Epithelial cell of proximal tubule (primary cell): ENCODE data around the gene THOC5. TPM values are rescaled to one million over a fixed set of nuclear protein-coding genes. Genes with fewer than 3 reads are reported as not detected.
"Not testable (repeated sequence)": the region's sequence is repeated elsewhere in the genome, so short reads cannot be mapped to it uniquely, and the experiment has no call there.

Experiments
- DNase-seq: peaks from one replicate; pipeline ENCODE4 v3.0.0-alpha.2; 2011; ENCODE audit warnings: low read depth
- H3K4me3 ChIP-seq: 2 replicates; pipeline ENCODE4 v1.5.1; 2011; ENCODE audit warnings: low read depth, mild to moderate bottlenecking, low read length
- total RNA-seq: library from RNA; depleted of rRNA; stranded (reverse); fragments of >200 nt; gene quantifications from 2 replicates; pipeline ENCODE4 v1.2.3, GENCODE V29; 2015
- TF ChIP-seq, protein P1 (sequence below): conservative IDR thresholded peaks from 2 replicates; pipeline ENCODE4 v1.5.1; 2012; ENCODE audit warnings: low read depth, mild to moderate bottlenecking, low read length

The THOC5 gene
- 40.1 and 48.5 TPM in 2 replicates for total RNA-seq

GRCh38 chr22:29553351-29554224 lies at the start of gene THOC5:
TSS of gene THOC5 (minus strand) at chr22:29553757. CDS start at chr22:29549147, 4,610 bp downstream.
- peak; percentile 69 for DNase-seq
- peak within 1 kb of the TSS; percentile 65 for H3K4me3 ChIP-seq
- TF ChIP-seq, protein P1, sequence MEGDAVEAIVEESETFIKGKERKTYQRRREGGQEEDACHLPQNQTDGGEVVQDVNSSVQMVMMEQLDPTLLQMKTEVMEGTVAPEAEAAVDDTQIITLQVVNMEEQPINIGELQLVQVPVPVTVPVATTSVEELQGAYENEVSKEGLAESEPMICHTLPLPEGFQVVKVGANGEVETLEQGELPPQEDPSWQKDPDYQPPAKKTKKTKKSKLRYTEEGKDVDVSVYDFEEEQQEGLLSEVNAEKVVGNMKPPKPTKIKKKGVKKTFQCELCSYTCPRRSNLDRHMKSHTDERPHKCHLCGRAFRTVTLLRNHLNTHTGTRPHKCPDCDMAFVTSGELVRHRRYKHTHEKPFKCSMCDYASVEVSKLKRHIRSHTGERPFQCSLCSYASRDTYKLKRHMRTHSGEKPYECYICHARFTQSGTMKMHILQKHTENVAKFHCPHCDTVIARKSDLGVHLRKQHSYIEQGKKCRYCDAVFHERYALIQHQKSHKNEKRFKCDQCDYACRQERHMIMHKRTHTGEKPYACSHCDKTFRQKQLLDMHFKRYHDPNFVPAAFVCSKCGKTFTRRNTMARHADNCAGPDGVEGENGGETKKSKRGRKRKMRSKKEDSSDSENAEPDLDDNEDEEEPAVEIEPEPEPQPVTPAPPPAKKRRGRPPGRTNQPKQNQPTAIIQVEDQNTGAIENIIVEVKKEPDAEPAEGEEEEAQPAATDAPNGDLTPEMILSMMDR, result peak; percentile 64

- TF ChIP-seq, protein P1, result no peak
- DNase-seq, result no peak
- no peak overlapping the region for H3K4me3 ChIP-seq
Observed at GRCh38 chr22:29598684-29599020, 45.1 kb upstream of the THOC5 start.

DNA sequence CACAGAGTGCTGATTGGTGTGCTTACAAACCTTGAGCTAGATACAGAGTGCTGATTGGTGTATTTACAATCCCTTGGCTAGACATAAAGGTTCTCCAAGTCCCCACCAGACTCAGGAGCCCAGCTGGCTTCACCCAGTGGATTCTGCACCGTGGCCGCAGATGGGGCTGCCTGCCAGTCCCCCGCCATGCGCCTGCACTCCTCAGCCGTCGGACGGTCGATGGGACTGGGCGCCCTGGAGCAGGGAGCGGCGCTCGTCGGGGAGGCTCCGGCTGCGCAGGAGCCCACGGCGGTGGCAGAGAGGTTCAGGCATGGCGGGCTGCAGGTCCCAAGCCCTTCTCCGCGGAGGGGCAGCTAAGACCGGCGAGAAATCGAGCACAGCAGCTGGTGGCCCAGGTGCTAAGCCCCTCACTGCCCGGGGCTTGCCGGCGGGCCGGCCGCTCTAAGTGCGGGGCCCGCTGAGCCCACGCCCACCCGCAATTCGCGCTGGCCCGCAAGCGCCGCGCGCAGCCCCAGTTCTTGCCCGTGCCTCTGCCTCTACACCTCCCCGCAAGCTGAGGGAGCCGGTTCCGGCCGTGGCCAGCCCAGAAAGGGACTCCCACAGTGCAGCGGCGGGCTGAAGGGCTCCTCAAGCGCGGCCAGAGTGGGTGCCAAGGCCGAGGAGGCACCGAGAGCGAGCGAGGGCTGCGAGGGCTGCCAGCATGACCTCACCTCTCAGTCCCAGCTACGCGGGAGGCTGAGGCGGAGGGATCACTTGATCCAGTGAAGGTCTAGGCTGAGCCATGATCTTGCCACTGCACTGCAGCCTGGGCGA lies 44.5 kb upstream of the THOC5 start:
- not testable (repeated sequence) for DNase-seq, H3K4me3 ChIP-seq

DNA sequence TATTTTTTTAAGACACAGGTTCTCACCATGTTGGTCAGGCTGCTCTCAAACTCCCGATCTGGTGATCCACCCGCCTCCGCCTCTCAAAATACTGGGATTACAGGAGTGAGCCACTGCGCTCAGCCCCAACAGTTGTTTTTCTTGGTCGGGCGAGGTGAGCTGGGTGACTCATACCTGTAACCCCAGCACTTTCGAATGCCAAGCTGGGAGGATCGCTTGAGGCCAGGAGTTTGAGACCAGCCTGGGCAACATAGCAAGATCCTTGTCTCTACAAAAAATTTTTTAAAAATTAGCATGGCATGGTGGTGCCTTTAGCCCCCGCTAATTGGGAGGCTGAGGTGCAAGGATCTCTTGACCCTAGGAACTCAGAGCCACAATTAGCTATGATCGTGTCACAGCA lies 42.9 kb upstream of the THOC5 start:
- TF ChIP-seq, protein P1, result no peak
- DNase-seq, result no peak
- H3K4me3 ChIP-seq, result peak overlapping the region; percentile 66

- DNase-seq, H3K4me3 ChIP-seq: not testable (repeated sequence)
Observed at GRCh38 chr22:29594447-29594846, 40.9 kb upstream of the THOC5 start.

DNA sequence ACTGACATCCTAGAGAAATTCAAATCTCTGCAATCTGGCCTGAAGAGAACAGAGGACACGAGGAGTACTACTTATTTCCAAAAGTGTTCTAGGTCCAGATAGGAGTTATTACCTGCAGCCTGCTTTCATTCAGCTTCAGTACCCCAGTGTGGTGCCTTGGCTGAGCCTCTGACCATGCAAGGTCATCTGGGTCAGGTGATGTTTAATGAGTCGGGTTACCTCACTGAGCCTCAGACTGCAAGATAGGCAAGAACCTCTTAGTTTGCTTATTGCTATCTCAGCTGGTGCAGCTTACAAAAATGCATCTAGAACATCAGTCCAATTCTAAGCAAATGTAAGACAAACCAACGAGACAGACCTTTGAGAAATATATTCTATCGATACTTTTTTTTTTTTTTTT lies 40.4 kb upstream of the THOC5 start:
- TF ChIP-seq, protein P1, result no peak
- H3K4me3 ChIP-seq, result no peak overlapping the region
- no peak for DNase-seq

DNA sequence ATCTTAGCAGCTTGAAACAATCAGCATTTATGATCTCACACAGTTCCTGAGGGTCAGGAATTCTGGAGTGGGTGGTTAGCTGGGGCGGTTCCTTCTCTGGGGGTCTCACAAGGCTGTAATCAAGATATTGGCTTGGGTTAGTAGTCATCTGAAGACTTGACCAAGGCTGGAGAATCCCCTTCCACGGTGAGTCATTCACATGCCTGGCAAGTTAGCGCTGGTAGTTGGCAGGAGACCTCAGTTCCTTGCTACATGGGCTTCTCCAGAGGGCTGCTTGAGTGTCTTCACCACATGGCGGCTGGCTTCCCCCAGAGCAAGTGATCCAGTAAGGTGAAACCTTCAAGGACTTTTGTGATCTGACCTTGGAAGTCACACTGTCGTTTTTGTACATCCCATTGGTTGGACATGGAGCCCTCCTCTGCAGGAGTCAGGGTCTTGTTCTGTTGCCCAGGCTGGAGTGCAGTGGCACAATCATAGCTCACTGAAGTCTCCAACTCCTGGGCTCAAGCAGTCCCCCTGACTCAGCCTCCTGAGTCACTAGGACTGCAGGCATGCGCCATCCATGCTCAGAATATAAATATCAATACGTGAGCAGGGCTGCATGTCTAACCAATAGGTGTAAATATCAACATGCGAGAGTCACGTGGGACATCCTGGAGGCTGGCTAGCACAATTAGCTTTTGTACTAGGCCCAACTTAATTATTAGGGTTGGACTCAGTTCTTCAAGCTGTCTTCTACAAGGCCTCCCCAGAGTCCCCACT lies 34.6 kb upstream of the THOC5 start:
- no peak overlapping the region for H3K4me3 ChIP-seq
- DNase-seq, result peak; percentile 76
- TF ChIP-seq, protein P1, result no peak

DNA sequence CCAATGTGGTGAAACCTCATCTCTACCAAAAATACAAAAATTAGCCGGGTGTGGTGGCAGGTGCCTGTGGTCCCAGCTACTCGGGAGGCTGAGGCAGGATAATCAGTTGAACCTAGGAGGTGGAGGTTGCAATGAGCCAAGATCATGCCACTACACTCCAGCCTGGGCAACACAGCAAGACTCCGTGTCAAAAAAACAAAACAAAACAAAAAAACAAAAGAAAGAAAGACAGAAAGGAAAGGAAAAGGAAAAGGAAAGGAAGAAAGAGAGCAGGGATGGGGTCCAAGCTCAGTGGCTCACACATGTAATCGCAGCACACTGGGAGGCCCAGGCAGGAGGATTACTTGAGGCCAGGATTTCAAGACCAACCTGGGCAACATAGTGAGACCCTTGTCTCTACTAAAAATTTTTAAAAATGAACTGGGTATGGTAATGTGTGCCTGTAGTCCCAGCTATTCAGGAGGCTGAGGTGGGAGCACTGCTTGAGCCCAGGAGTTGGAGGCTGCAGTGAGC lies 32.7 kb upstream of the THOC5 start:
- DNase-seq, H3K4me3 ChIP-seq: not testable (repeated sequence)
